Measurements from ENCODE around the gene CACNA1D.
"Not testable (repeated sequence)": the region's sequence is repeated elsewhere in the genome, so short reads cannot be mapped to it uniquely, and the experiment has no call there.

CACNA1D gene
- total RNA-seq = 0 to 0.52 reads per million in 2 donors

- no peak for DNase-seq
Measured at GRCh38 chr3:53493963-53494791, at the start of gene CACNA1D. CACNA1D (plus strand) TSS chr3:53494611; CDS start chr3:53495167, 556 bp downstream.

GRCh38 chr3:53457068-53457467, 37.3 kb upstream of the CACNA1D start:
- no peak for DNase-seq

GRCh38 chr3:53460326-53460725, 34.1 kb upstream of the CACNA1D start:
- no peak for DNase-seq

GRCh38 chr3:53464424-53464823, 30.0 kb upstream of the CACNA1D start:
- DNase-seq = no peak

GRCh38 chr3:53469758-53470157, 24.7 kb upstream of the CACNA1D start:
- DNase-seq = not testable (repeated sequence)

GRCh38 chr3:53473422-53473821, 21.0 kb upstream of the CACNA1D start:
- no peak for DNase-seq

GRCh38 chr3:53476372-53476771, 18.0 kb upstream of the CACNA1D start:
- DNase-seq = not testable (repeated sequence)

- not testable (repeated sequence) for DNase-seq
Measured at GRCh38 chr3:53477689-53478088, 16.7 kb upstream of the CACNA1D start.

GRCh38 chr3:53478166-53478830, 16.1 kb upstream of the CACNA1D start:
- DNase-seq = no peak

- DNase-seq = no peak
Measured at GRCh38 chr3:53478921-53479664, 15.3 kb upstream of the CACNA1D start.

GRCh38 chr3:53482227-53482626, 12.2 kb upstream of the CACNA1D start:
- DNase-seq = no peak

- DNase-seq = no peak
Measured at GRCh38 chr3:53483821-53484220, 10.6 kb upstream of the CACNA1D start.

- DNase-seq = no peak
Measured at GRCh38 chr3:53484984-53485383, 9.4 kb upstream of the CACNA1D start.

GRCh38 chr3:53485675-53486403, 8.6 kb upstream of the CACNA1D start:
- DNase-seq = no peak

GRCh38 chr3:53486961-53487654, 7.3 kb upstream of the CACNA1D start:
- DNase-seq = no peak

GRCh38 chr3:53489386-53489785, 5.0 kb upstream of the CACNA1D start:
- DNase-seq = no peak

- no peak for DNase-seq
Measured at GRCh38 chr3:53489787-53490458, 4.5 kb upstream of the CACNA1D start.

GRCh38 chr3:53490459-53490968, 3.9 kb upstream of the CACNA1D start:
- DNase-seq = no peak

- DNase-seq = no peak
Measured at GRCh38 chr3:53491276-53491675, 3.1 kb upstream of the CACNA1D start.

GRCh38 chr3:53493595-53493962, 832 bp upstream of the CACNA1D start:
- no peak for DNase-seq

- no peak for DNase-seq
Measured at GRCh38 chr3:53495146-53495519, 722 bp downstream of the CACNA1D start.
